H9 (cell line): ENCODE data around the gene PLGRKT. TPM values are rescaled to one million over a fixed set of nuclear protein-coding genes. Genes with fewer than 3 reads are reported as not detected.

Experiments used
- DNase-seq: peaks from one replicate; pipeline ENCODE4 v3.0.0-alpha.2; 2017
- H2AFZ ChIP-seq: one replicate; pipeline ENCODE4 v1.6.1; 2013; ENCODE audit warnings: mild to moderate bottlenecking, low read length, control low read depth, moderate library complexity
- H2AK5ac ChIP-seq: 2 replicates; pipeline ENCODE4 v1.6.1; 2013; ENCODE audit warnings: low read length, control low read depth, mixed read lengths; ENCODE audit not compliant: insufficient read length
- H2BK120ac ChIP-seq: one replicate; pipeline ENCODE4 v1.6.1; 2013; ENCODE audit warnings: low read depth, mild to moderate bottlenecking, low read length, control low read depth, inconsistent platforms; ENCODE audit not compliant: poor library complexity, severe bottlenecking
- H2BK12ac ChIP-seq: 2 replicates; pipeline ENCODE4 v1.6.1; 2013; ENCODE audit warnings: low read length, control low read depth, mixed read lengths, low read depth; ENCODE audit not compliant: insufficient read length
- H2BK15ac ChIP-seq: 2 replicates; pipeline ENCODE4 v1.6.1; 2013; ENCODE audit warnings: low read depth, low read length, control low read depth
- H2BK20ac ChIP-seq: one replicate; pipeline ENCODE4 v1.6.1; 2013; ENCODE audit warnings: low read depth, mild to moderate bottlenecking, low read length, control low read depth, inconsistent platforms; ENCODE audit not compliant: poor library complexity, severe bottlenecking
- H2BK5ac ChIP-seq: 2 replicates; pipeline ENCODE4 v1.6.1; 2013; ENCODE audit warnings: low read length, control low read depth, mixed read lengths; ENCODE audit not compliant: insufficient read length
- H3K14ac ChIP-seq: 2 replicates; pipeline ENCODE4 v1.6.1; 2013; ENCODE audit warnings: low read length, control low read depth; ENCODE audit not compliant: insufficient read depth
- H3K18ac ChIP-seq: 2 replicates; pipeline ENCODE4 v1.6.1; 2013; ENCODE audit warnings: low read depth, mild to moderate bottlenecking, mixed read lengths, low read length, control low read depth; ENCODE audit not compliant: insufficient read length
- H3K23ac ChIP-seq: 2 replicates; pipeline ENCODE4 v1.6.1; 2013; ENCODE audit warnings: low read length, control low read depth, mixed read lengths, low read depth; ENCODE audit not compliant: insufficient read length
- H3K23me2 ChIP-seq: 2 replicates; pipeline ENCODE4 v1.6.1; 2013; ENCODE audit warnings: low read depth, mild to moderate bottlenecking, mixed read lengths, low read length, control low read depth; ENCODE audit not compliant: insufficient read length, poor library complexity, severe bottlenecking
- H3K27ac ChIP-seq: 2 replicates; pipeline ENCODE4 v1.5.1; 2013; ENCODE audit warnings: low read length, control low read depth, mixed read lengths, low read depth; ENCODE audit not compliant: insufficient read length
- H3K27me3 ChIP-seq: 2 replicates; pipeline ENCODE4 v1.6.1; 2013; ENCODE audit warnings: low read length, control low read depth, inconsistent platforms; ENCODE audit not compliant: insufficient read depth
- H3K4ac ChIP-seq: 2 replicates; pipeline ENCODE4 v1.6.1; 2013; ENCODE audit warnings: low read depth, mild to moderate bottlenecking, control low read depth, inconsistent platforms, low read length, moderate library complexity
- H3K4me1 ChIP-seq: 2 replicates; pipeline ENCODE4 v1.6.1; 2013; ENCODE audit warnings: low read length, control low read depth, inconsistent platforms; ENCODE audit not compliant: insufficient read depth
- H3K4me2 ChIP-seq: 2 replicates; pipeline ENCODE4 v1.6.1; 2013; ENCODE audit warnings: low read length, control low read depth, mixed read lengths; ENCODE audit not compliant: insufficient read length, insufficient read depth
- H3K56ac ChIP-seq: 2 replicates; pipeline ENCODE4 v1.6.1; 2013; ENCODE audit warnings: low read depth, mild to moderate bottlenecking, mixed read lengths, low read length, control low read depth; ENCODE audit not compliant: insufficient read length
- H3K79me1 ChIP-seq: 2 replicates; pipeline ENCODE4 v1.6.1; 2013; ENCODE audit warnings: low read depth, mild to moderate bottlenecking, moderate library complexity, low read length, control low read depth, inconsistent platforms; ENCODE audit not compliant: insufficient read depth, poor library complexity, severe bottlenecking
- H3K79me2 ChIP-seq: 2 replicates; pipeline ENCODE4 v1.6.1; 2013; ENCODE audit warnings: low read length, control low read depth, inconsistent platforms; ENCODE audit not compliant: insufficient read depth
- H3K9ac ChIP-seq: 2 replicates; pipeline ENCODE4 v1.6.1; 2013; ENCODE audit warnings: low read length, control low read depth, mixed read lengths; ENCODE audit not compliant: insufficient read length; ENCODE audit errors: extremely low read depth
- H3K9me3 ChIP-seq: one replicate; pipeline ENCODE4 v1.6.1; 2013; ENCODE audit warnings: low read depth, low read length, inconsistent platforms; ENCODE audit not compliant: control insufficient read depth
- H3T11ph ChIP-seq: one replicate; pipeline ENCODE4 v1.6.1; 2013; ENCODE audit warnings: mild to moderate bottlenecking, low read length, control low read depth, inconsistent platforms
- H4K20me1 ChIP-seq: one replicate; pipeline ENCODE4 v1.6.1; 2013; ENCODE audit not compliant: control insufficient read depth, insufficient read length, insufficient read depth
- H4K5ac ChIP-seq: 2 replicates; pipeline ENCODE4 v1.6.1; 2013; ENCODE audit warnings: low read depth, mild to moderate bottlenecking, mixed read lengths, low read length, control low read depth; ENCODE audit not compliant: insufficient read length
- H4K8ac ChIP-seq: replicated peaks from 2 replicates; pipeline ENCODE4 v1.6.1; 2013; ENCODE audit warnings: low read length, control low read depth, mixed read lengths, low read depth; ENCODE audit not compliant: insufficient read length
- H4K91ac ChIP-seq: 2 replicates; pipeline ENCODE4 v1.6.1; 2013; ENCODE audit warnings: low read depth, mild to moderate bottlenecking, moderate library complexity, mixed read lengths, low read length, control low read depth; ENCODE audit not compliant: insufficient read length
- H3K27ac Mint-ChIP-seq, 3 experiments: 2 replicates in 2 of 3; 3 replicates in 1 of 3; pipeline ENCODE4 v1.8.0; 2020 to 2021; ENCODE audit warnings: mixed read lengths in 3 of 3, mild to moderate bottlenecking in 1 of 3, moderate library complexity in 1 of 3
- H3K27me3 Mint-ChIP-seq: 2 replicates; pipeline ENCODE4 v1.8.0; 2021; ENCODE audit warnings: low read depth, mild to moderate bottlenecking, moderate library complexity, mixed read lengths
- H3K36me3 Mint-ChIP-seq, 3 experiments: 2 replicates in 2 of 3; 3 replicates in 1 of 3; pipeline ENCODE4 v1.8.0; 2020 to 2021; ENCODE audit warnings: low read depth in 3 of 3, mixed read lengths in 3 of 3; ENCODE audit not compliant: insufficient read depth in 1 of 3
- H3K4me1 Mint-ChIP-seq, 2 experiments: 2 replicates each; pipeline ENCODE4 v1.8.0; 2020; ENCODE audit warnings: mixed read lengths in 2 of 2
- H3K4me3 Mint-ChIP-seq, 2 experiments: 2 replicates in 1 of 2; 3 replicates in 1 of 2; pipeline ENCODE4 v1.8.0; 2020 to 2021; ENCODE audit warnings: mild to moderate bottlenecking in 2 of 2, mixed read lengths in 2 of 2, moderate library complexity in 1 of 2
- H3K9me3 Mint-ChIP-seq, 2 experiments: 2 replicates in 1 of 2; 3 replicates in 1 of 2; pipeline ENCODE4 v1.8.0; 2020; ENCODE audit warnings: mild to moderate bottlenecking in 2 of 2, mixed read lengths in 2 of 2, moderate library complexity in 1 of 2
- WGBS: extraction: QIAGEN DNeasy Blood & Tissue Kit; methylation state at CpG from one replicate; pipeline ENCODE4 v1.1.7; 2013; ENCODE audit warnings: missing lambda C conversion rate, low lambda C conversion rate, mixed read lengths; ENCODE audit not compliant: insufficient read length; ENCODE audit errors: extremely low coverage; 5-methylcytosine and 5-hydroxymethylcytosine counted together
- total RNA-seq: library from RNA; stranded (reverse); gene quantifications from 2 replicates; pipeline ENCODE4 v1.2.1, GENCODE V29; 2021
- TF ChIP-seq, protein P1 (sequence below): fragments of 200-600 bp; sonication (generic); conservative IDR thresholded peaks from 3 replicates; pipeline ENCODE4 v1.8.0; 2021; ENCODE audit warnings: antibody characterized with exemption, mild to moderate bottlenecking

Gene PLGRKT
- total RNA-seq, 1 experiment from 2014 or later: 19.6 TPM

DNA sequence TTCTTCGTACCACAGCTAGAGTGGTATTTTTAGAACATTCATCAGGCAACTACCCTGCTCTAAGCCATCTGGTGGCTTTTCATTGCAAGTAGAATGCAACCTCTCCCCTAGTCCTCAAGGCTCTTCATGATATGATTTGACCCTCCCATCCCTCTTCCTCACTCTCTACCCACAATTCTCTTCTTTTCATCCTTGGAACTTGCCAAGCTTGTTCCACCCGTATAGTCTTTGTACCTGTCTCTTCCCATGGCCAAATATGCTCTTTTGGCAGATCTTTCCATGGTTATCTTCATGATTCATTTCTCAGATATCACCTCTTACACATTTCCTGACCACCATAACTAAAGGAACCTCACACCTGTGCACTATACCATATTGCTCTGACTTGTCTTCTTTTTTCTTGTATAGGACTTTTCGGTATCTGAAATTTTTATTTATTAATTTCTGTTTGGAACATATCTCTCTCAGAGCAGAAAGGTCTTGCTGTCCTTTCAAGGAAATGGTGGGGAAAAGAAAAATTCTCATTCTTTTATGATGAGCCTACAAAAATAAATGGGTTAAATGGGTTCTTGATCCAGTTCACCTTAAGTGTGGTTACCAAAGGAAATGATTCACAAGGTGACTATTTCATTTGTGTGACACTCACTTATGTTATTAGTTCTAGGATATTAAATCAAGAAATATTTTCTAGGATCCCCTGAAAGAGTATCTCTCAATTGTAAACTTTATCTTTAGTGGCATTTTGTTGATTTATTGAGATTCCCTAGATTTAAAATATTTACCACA is 8.9 kb upstream of the PLGRKT start:
- no peak overlapping the region for H2BK20ac ChIP-seq
- no peak overlapping the region for H4K8ac ChIP-seq
- TF ChIP-seq, protein P1, sequence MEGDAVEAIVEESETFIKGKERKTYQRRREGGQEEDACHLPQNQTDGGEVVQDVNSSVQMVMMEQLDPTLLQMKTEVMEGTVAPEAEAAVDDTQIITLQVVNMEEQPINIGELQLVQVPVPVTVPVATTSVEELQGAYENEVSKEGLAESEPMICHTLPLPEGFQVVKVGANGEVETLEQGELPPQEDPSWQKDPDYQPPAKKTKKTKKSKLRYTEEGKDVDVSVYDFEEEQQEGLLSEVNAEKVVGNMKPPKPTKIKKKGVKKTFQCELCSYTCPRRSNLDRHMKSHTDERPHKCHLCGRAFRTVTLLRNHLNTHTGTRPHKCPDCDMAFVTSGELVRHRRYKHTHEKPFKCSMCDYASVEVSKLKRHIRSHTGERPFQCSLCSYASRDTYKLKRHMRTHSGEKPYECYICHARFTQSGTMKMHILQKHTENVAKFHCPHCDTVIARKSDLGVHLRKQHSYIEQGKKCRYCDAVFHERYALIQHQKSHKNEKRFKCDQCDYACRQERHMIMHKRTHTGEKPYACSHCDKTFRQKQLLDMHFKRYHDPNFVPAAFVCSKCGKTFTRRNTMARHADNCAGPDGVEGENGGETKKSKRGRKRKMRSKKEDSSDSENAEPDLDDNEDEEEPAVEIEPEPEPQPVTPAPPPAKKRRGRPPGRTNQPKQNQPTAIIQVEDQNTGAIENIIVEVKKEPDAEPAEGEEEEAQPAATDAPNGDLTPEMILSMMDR: no peak
- Mint-ChIP-seq H3K27me3 (peaks cover 32% of the 10 kb centered on the region), H3K4me3 (no peak overlapping the region), H3K9me3 (peaks cover 0 to 2% of the 10 kb centered on the region in 2 experiments; a peak in 1 of 5 replicates), H3K36me3 (no peaks in the 10 kb centered on the region), H3K27ac (no peak overlapping the region; a peak in 1 of 7 replicates), H3K4me1 (peaks cover 2 to 5% of the 10 kb centered on the region in 2 experiments; a peak in 3 of 4 replicates)
- WGBS: no CpG with 5 or more reads among the region's 3 CpGs
- H3T11ph ChIP-seq: no peak overlapping the region
- H3K9ac ChIP-seq: no peak overlapping the region
- no peak overlapping the region for H3K23ac ChIP-seq
- H4K20me1 ChIP-seq: no peaks in the 10 kb centered on the region
- H3K79me2 ChIP-seq: no peaks in the 10 kb centered on the region
- H4K91ac ChIP-seq: no peak overlapping the region
- H2BK120ac ChIP-seq: no peak overlapping the region
- H3K23me2 ChIP-seq: peaks cover 5% of the 10 kb centered on the region
- no peak overlapping the region for H3K4ac ChIP-seq
- H4K5ac ChIP-seq: no peak overlapping the region
- H3K9me3 ChIP-seq: no peaks in the 10 kb centered on the region
- no peaks in the 10 kb centered on the region for H3K79me1 ChIP-seq
- no peak overlapping the region for H3K27ac ChIP-seq
- H2AFZ ChIP-seq: no peak overlapping the region
- no peak overlapping the region for H3K14ac ChIP-seq
- H3K4me1 ChIP-seq: no peaks in the 10 kb centered on the region; the same call in 1 of the 2 replicates
- H2BK15ac ChIP-seq: no peak overlapping the region
- H2BK12ac ChIP-seq: no peak overlapping the region
- no peaks in the 10 kb centered on the region for H3K27me3 ChIP-seq
- no peak for DNase-seq
- H3K4me2 ChIP-seq: no peak overlapping the region
- no peak overlapping the region for H3K56ac ChIP-seq
- H2BK5ac ChIP-seq: no peak overlapping the region
- no peak overlapping the region for H3K18ac ChIP-seq
- H2AK5ac ChIP-seq: no peak overlapping the region
